Esophagus muscularis mucosa (tissue), 4 donors: ENCODE measurements around the gene GRIA2. TPM values are rescaled to one million over a fixed set of nuclear protein-coding genes. Genes with fewer than 3 reads are reported as not detected.

ENCODE experiments used
- DNase-seq: peaks from one replicate; pipeline ENCODE4 v3.0.0-alpha.2; 2017; ENCODE audit errors: extremely low spot score
- H3K27ac ChIP-seq, 4 donors: fragments of 200-600 bp; sonication (generic); replicated peaks in 1 of 4; 1 replicate in 3 of 4; 2 replicates in 1 of 4; pipeline ENCODE4 v1.5.1; 2016 to 2019; ENCODE audit warnings: mild to moderate bottlenecking in 1 of 4
- H3K27me3 ChIP-seq, 4 donors: fragments of 200-600 bp; sonication (generic); one replicate each; pipeline versions ENCODE4 v1.5.1 to v1.6.0; 2016 to 2019
- H3K36me3 ChIP-seq, 4 donors: fragments of 200-600 bp; sonication (generic); one replicate each; pipeline ENCODE4 v1.5.1; 2016 to 2019
- H3K4me1 ChIP-seq, 4 donors: fragments of 200-600 bp; sonication (generic); one replicate each; pipeline ENCODE4 v1.5.1; 2016 to 2019
- H3K4me3 ChIP-seq, 4 donors: fragments of 200-600 bp; sonication (generic); 1 replicate in 2 of 4; 2 replicates in 2 of 4; pipeline ENCODE4 v1.5.1; 2016 to 2019; ENCODE audit warnings: mild to moderate bottlenecking in 4 of 4, moderate library complexity in 1 of 4
- H3K9me3 ChIP-seq, 4 donors: fragments of 200-600 bp; sonication (generic); 1 replicate in 3 of 4; 2 replicates in 1 of 4; pipeline ENCODE4 v1.5.1; 2016 to 2019
- EP300 ChIP-seq: sonication (generic); formaldehyde crosslinking; IDR thresholded peaks from one replicate; pipeline ENCODE4 v1.6.1; 2017; ENCODE audit warnings: antibody characterized with exemption
- POLR2A ChIP-seq: fragments of 450-650 bp; IDR thresholded peaks from one replicate; pipeline ENCODE4 v1.6.1; 2017; ENCODE audit warnings: antibody characterized with exemption, moderate library complexity, mild to moderate bottlenecking, low read depth
- POLR2AphosphoS5 ChIP-seq, 2 donors: sonication (generic); formaldehyde crosslinking; IDR thresholded peaks; one replicate each; pipeline ENCODE4 v1.6.1; 2017; ENCODE audit warnings: antibody characterized with exemption in 2 of 2
- WGBS: methylation state at CpG from one replicate; pipeline ENCODE4 v1.1.5; 2018; 5-methylcytosine and 5-hydroxymethylcytosine counted together
- intact Hi-C: fragments of 100-400 bp; cut with DNase I; formaldehyde crosslinking; loops from one replicate; pipeline ENCODE4 v1.15.1; 2023
- total RNA-seq, 4 donors: library from RNA; depleted of rRNA; stranded (reverse); fragments of >200 nt; gene quantifications; one replicate each; pipeline versions ENCODE4 v1.1.0 to v1.2.1, GENCODE V29; 2016
- TF ChIP-seq, protein P1 (sequence below), 3 experiments: fragments of 200-600 bp in 2 of 3; fragments of 450-650 bp in 1 of 3; sonication (generic) in 2 of 3; IDR thresholded peaks; one replicate each; pipeline ENCODE4 v1.5.1; 2017 to 2019; ENCODE audit warnings: antibody characterized with exemption in 3 of 3, mild to moderate bottlenecking in 2 of 3, moderate library complexity in 1 of 3

The GRIA2 gene
- total RNA-seq, 4 donors from 2014 or later: 0.06 to 0.50 (median 0.06) TPM; not detected in 1

DNA sequence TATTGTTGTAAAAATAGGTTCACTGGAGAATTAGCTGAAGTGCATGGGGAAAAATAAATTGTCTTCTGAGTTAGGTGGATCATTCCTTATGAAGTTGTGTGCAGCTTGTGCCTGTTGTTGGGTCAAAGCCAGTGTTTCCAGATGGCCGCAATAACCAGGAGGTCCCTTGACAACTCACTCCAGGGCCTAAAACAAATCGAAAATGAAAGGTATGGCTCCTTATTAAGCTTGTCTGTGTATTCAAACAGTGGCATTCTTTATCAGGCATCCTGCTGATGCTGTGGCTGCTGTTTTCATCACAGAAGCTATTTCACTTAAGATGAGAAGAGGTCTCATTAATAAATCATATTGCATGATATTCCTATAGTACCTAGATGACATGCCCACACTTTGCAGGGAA lies 80.2 kb downstream of the GRIA2 start:
- H3K27ac ChIP-seq: no peak overlapping the region
- TF ChIP-seq POLR2A (no peak), EP300 (no peak), POLR2AphosphoS5 (IDR thresholded peaks at IDR 0.05) (no peak)
- TF ChIP-seq, protein P1, sequence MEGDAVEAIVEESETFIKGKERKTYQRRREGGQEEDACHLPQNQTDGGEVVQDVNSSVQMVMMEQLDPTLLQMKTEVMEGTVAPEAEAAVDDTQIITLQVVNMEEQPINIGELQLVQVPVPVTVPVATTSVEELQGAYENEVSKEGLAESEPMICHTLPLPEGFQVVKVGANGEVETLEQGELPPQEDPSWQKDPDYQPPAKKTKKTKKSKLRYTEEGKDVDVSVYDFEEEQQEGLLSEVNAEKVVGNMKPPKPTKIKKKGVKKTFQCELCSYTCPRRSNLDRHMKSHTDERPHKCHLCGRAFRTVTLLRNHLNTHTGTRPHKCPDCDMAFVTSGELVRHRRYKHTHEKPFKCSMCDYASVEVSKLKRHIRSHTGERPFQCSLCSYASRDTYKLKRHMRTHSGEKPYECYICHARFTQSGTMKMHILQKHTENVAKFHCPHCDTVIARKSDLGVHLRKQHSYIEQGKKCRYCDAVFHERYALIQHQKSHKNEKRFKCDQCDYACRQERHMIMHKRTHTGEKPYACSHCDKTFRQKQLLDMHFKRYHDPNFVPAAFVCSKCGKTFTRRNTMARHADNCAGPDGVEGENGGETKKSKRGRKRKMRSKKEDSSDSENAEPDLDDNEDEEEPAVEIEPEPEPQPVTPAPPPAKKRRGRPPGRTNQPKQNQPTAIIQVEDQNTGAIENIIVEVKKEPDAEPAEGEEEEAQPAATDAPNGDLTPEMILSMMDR (IDR thresholded peaks at IDR 0.05): no peak
- H3K9me3 ChIP-seq: no peaks in the 10 kb centered on the region
- H3K4me3 ChIP-seq: no peak overlapping the region
- 61% methylated on average over 2 of the region's 2 CpGs for WGBS
- H3K4me1 ChIP-seq: no peaks in the 10 kb centered on the region
- H3K36me3 ChIP-seq: no peaks in the 10 kb centered on the region
- intact Hi-C loops: no loop called here
- no peak for DNase-seq
- H3K27me3 ChIP-seq: no peaks in the 10 kb centered on the region

DNA sequence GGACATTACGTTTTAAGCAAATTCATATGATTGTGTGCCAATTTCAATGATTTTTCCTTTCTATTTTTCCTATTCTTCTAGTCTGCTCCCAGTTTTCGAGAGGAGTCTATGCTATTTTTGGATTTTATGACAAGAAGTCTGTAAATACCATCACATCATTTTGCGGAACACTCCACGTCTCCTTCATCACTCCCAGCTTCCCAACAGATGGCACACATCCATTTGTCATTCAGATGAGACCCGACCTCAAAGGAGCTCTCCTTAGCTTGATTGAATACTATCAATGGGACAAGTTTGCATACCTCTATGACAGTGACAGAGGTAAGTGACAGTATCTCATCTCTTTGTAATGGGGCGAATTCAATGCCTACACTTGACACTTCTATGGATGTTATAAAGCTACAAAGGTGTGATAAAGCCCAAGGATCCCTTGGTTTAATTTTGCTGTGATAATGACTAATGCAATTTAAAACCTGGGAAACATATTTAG lies 83.0 kb downstream of the GRIA2 start:
- TF ChIP-seq POLR2AphosphoS5 (IDR thresholded peaks at IDR 0.05) (no peak), EP300 (no peak), POLR2A (no peak)
- TF ChIP-seq, protein P1 (IDR thresholded peaks at IDR 0.05): no peak
- Histone ChIP-seq H3K4me3 (no peak overlapping the region), H3K9me3 (no peaks in the 10 kb centered on the region), H3K36me3 (no peaks in the 10 kb centered on the region), H3K27ac (no peak overlapping the region), H3K4me1 (no peaks in the 10 kb centered on the region), H3K27me3 (no peaks in the 10 kb centered on the region)
- intact Hi-C loops: no loop called here
- no peak for DNase-seq
- WGBS: 67% methylated on average over 6 of the region's 6 CpGs

GRCh38 chr4:157304769-157305168 lies 84.2 kb downstream of the GRIA2 start:
- no peaks in the 10 kb centered on the region for H3K36me3 ChIP-seq
- DNase-seq: no peak
- intact Hi-C loops: no loop called here
- no peak overlapping the region for H3K27ac ChIP-seq
- WGBS: 90% methylated on average over 5 of the region's 5 CpGs
- H3K4me1 ChIP-seq: no peaks in the 10 kb centered on the region
- TF ChIP-seq POLR2AphosphoS5 (IDR thresholded peaks at IDR 0.05) (no peak), POLR2A (no peak), EP300 (no peak)
- TF ChIP-seq, protein P1 (IDR thresholded peaks at IDR 0.05): no peak
- no peaks in the 10 kb centered on the region for H3K9me3 ChIP-seq
- no peak overlapping the region for H3K4me3 ChIP-seq
- no peaks in the 10 kb centered on the region for H3K27me3 ChIP-seq

- H3K36me3 ChIP-seq: no peaks in the 10 kb centered on the region
- WGBS: 71% methylated on average over 5 of the region's 5 CpGs
- DNase-seq: no peak
- no peaks in the 10 kb centered on the region for H3K4me1 ChIP-seq
- no peak overlapping the region for H3K4me3 ChIP-seq
- no peaks in the 10 kb centered on the region for H3K27me3 ChIP-seq
- intact Hi-C loops: no loop called here
- H3K9me3 ChIP-seq: no peaks in the 10 kb centered on the region
- TF ChIP-seq, protein P1 (IDR thresholded peaks at IDR 0.05): no peak
- TF ChIP-seq POLR2A: no peak
- H3K27ac ChIP-seq: no peak overlapping the region
Measured at GRCh38 chr4:157312702-157313101, 92.2 kb downstream of the GRIA2 start.

DNA sequence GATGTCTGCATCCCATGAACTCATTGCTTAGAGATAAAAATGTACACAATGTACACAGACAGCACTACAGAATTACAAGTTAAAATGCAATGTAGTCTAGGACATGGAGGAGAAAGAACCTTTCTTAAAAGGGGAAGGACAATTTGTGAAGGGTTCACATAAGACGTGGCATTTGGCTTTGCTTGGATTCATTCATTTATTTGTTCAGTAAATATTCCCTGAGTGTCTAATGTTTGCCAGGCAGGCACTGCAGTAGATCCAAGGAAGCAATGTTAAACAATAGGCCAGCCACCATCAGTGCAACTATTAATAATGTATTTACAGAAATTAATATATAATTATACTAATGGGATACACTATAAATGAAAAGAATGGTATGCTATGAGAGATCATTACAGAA lies 94.4 kb downstream of the GRIA2 start:
- Histone ChIP-seq H3K4me1 (no peaks in the 10 kb centered on the region), H3K9me3 (no peaks in the 10 kb centered on the region), H3K4me3 (no peak overlapping the region), H3K27ac (no peak overlapping the region), H3K27me3 (no peaks in the 10 kb centered on the region), H3K36me3 (no peaks in the 10 kb centered on the region)
- no peak for DNase-seq
- intact Hi-C loops: no loop called here
- TF ChIP-seq, protein P1 (IDR thresholded peaks at IDR 0.05): no peak
- TF ChIP-seq EP300 (no peak), POLR2A (no peak), POLR2AphosphoS5 (IDR thresholded peaks at IDR 0.05) (no peak)
- WGBS: 72% methylated on average over 1 of the region's 1 CpG
